ENCODE data around the gene ERF. TPM values are rescaled to one million over a fixed set of nuclear protein-coding genes. Genes with fewer than 3 reads are reported as not detected.
A peak's percentile ranks its signal among the peaks of the same experiment; 100 is the strongest.

ERF gene
- total RNA-seq, 2 experiments from 2014 or later = 65.5 to 66.4 TPM

GRCh38 chr19:42275103-42275502 is 20.2 kb upstream of the ERF start:
- Mint-ChIP-seq H3K4me1 (peaks cover 58% of the 10 kb centered on the region), H3K27ac (no peak overlapping the region), H3K27me3 (no peaks in the 10 kb centered on the region), H3K36me3 (ENCODE audit: low read depth) (peaks cover 28% of the 10 kb centered on the region), H3K4me3 (no peak overlapping the region), H3K9me3 (ENCODE audit: low read depth) (no peaks in the 10 kb centered on the region)
- POLR2A ChIA-PET = interaction anchor here (1.6 kb wide), 1 partner anchor 32 kb away, joined by 5 read pairs; no protein-coding TSS in a partner anchor
- DNase-seq (no peak), ATAC-seq (no peak)
- CTCF ChIA-PET = interaction anchor here (1.0 kb wide), 2 partner anchors 30 to 38 kb away, joined by 3 to 5 read pairs; no protein-coding TSS in a partner anchor
- intact Hi-C loops (cut with DNase I, micrococcal nuclease) = no loop called here

GRCh38 chr19:42274065-42274682 is 19.2 kb upstream of the ERF start:
- ATAC-seq = no peak
- H3K4me3 Mint-ChIP-seq = no peak overlapping the region
- H3K27me3 Mint-ChIP-seq = no peaks in the 10 kb centered on the region
- POLR2A ChIA-PET = interaction anchor here (1.6 kb wide), 1 partner anchor 31 kb away, joined by 5 read pairs; no protein-coding TSS in a partner anchor
- intact Hi-C loops (cut with DNase I, micrococcal nuclease) = no loop called here
- H3K36me3 Mint-ChIP-seq (ENCODE audit: low read depth) = peaks cover 28% of the 10 kb centered on the region
- H3K4me1 Mint-ChIP-seq = peaks cover 57% of the 10 kb centered on the region
- no peaks in the 10 kb centered on the region for H3K9me3 Mint-ChIP-seq (ENCODE audit: low read depth)
- no peak for DNase-seq
- H3K27ac Mint-ChIP-seq = no peak overlapping the region
- CTCF ChIA-PET = interaction anchor here (0.6 to 1.0 kb wide), 3 partner anchors 29 to 164 kb away, joined by 3 to 5 read pairs (median 3); no protein-coding TSS in a partner anchor

- H3K4me3 Mint-ChIP-seq = no peak overlapping the region
These were observed 18.6 kb upstream of the ERF start for GRCh38 chr19:42273407-42274064.

GRCh38 chr19:42272989-42273406 is 18.1 kb upstream of the ERF start:
- POLR2A ChIA-PET = no interaction called here

More at GRCh38 chr19:42273407-42274064, 18.6 kb upstream of the ERF start:
- ATAC-seq = no peak
- Mint-ChIP-seq H3K36me3 (ENCODE audit: low read depth) (peaks cover 28% of the 10 kb centered on the region), H3K9me3 (ENCODE audit: low read depth) (no peaks in the 10 kb centered on the region), H3K27me3 (no peaks in the 10 kb centered on the region), H3K27ac (no peak overlapping the region), H3K4me1 (peaks cover 51% of the 10 kb centered on the region)
- CTCF ChIA-PET = no interaction called here
- DNase-seq = no peak
- intact Hi-C loops (cut with DNase I, micrococcal nuclease) = no loop called here
- POLR2A ChIA-PET = no interaction called here

GRCh38 chr19:42272535-42272897 is 17.6 kb upstream of the ERF start:
- Mint-ChIP-seq H3K9me3 (ENCODE audit: low read depth) (no peaks in the 10 kb centered on the region), H3K4me1 (peaks cover 49% of the 10 kb centered on the region), H3K4me3 (no peak overlapping the region), H3K27ac (no peak overlapping the region), H3K27me3 (no peaks in the 10 kb centered on the region), H3K36me3 (ENCODE audit: low read depth) (peaks cover 28% of the 10 kb centered on the region)
- intact Hi-C loops (cut with DNase I, micrococcal nuclease) = no loop called here
- POLR2A ChIA-PET = no interaction called here
- CTCF ChIA-PET = no interaction called here
- DNase-seq (no peak), ATAC-seq (no peak)

More at GRCh38 chr19:42272989-42273406, 18.1 kb upstream of the ERF start:
- H3K36me3 Mint-ChIP-seq (ENCODE audit: low read depth) = peaks cover 28% of the 10 kb centered on the region
- peaks cover 47% of the 10 kb centered on the region for H3K4me1 Mint-ChIP-seq
- CTCF ChIA-PET = no interaction called here
- H3K27ac Mint-ChIP-seq = no peak overlapping the region
- no peak for DNase-seq
- H3K27me3 Mint-ChIP-seq = no peaks in the 10 kb centered on the region
- H3K9me3 Mint-ChIP-seq (ENCODE audit: low read depth) = no peaks in the 10 kb centered on the region
- H3K4me3 Mint-ChIP-seq = no peak overlapping the region
- intact Hi-C loops (cut with DNase I, micrococcal nuclease) = no loop called here
- no peak for ATAC-seq

- H3K4me1 Mint-ChIP-seq = peaks cover 46% of the 10 kb centered on the region
These were observed 17.1 kb upstream of the ERF start for GRCh38 chr19:42271861-42272534.

GRCh38 chr19:42271045-42271419 is 16.1 kb upstream of the ERF start:
- H3K4me1 Mint-ChIP-seq = peaks cover 36% of the 10 kb centered on the region
- H3K36me3 Mint-ChIP-seq (ENCODE audit: low read depth) = peaks cover 22% of the 10 kb centered on the region
- H3K27ac Mint-ChIP-seq = peak overlapping the region; percentile 97
- no peak overlapping the region for H3K4me3 Mint-ChIP-seq
- H3K9me3 Mint-ChIP-seq (ENCODE audit: low read depth) = no peaks in the 10 kb centered on the region
- ChIA-PET POLR2A (interaction anchor here (0.6 to 2.2 kb wide), 6 partner anchors 9 to 53 kb away, joined by 3 to 26 read pairs (median 8); partner anchors contain the start of genes DEDD2 and GSK3A), CTCF (interaction anchor here (0.5 to 3.1 kb wide), 7 partner anchors 8 to 86 kb away, joined by 3 to 34 read pairs (median 5); partner anchors contain the start of gene GSK3A)
- no peaks in the 10 kb centered on the region for H3K27me3 Mint-ChIP-seq
- intact Hi-C loops (cut with DNase I, micrococcal nuclease) = no loop called here
- ATAC-seq = no peak
- DNase-seq = no peak

More at GRCh38 chr19:42271861-42272534, 17.1 kb upstream of the ERF start:
- H3K27me3 Mint-ChIP-seq = no peaks in the 10 kb centered on the region
- ChIA-PET POLR2A (no interaction called here), CTCF (interaction anchor here (0.5 to 3.1 kb wide), 3 partner anchors 7 to 30 kb away, joined by 4 to 34 read pairs (median 5); no protein-coding TSS in a partner anchor)
- intact Hi-C loops (cut with DNase I, micrococcal nuclease) = no loop called here
- peaks cover 26% of the 10 kb centered on the region for H3K36me3 Mint-ChIP-seq (ENCODE audit: low read depth)
- DNase-seq = no peak
- H3K9me3 Mint-ChIP-seq (ENCODE audit: low read depth) = no peaks in the 10 kb centered on the region
- H3K27ac Mint-ChIP-seq = peak overlapping the region; percentile 97
- ATAC-seq = no peak
- no peak overlapping the region for H3K4me3 Mint-ChIP-seq

- POLR2A ChIA-PET = interaction anchor here (0.6 to 2.2 kb wide), 7 partner anchors 9 to 53 kb away, joined by 3 to 26 read pairs (median 4); partner anchors contain the start of genes DEDD2 and GSK3A
- Mint-ChIP-seq H3K4me3 (no peak overlapping the region), H3K27ac (peak overlapping the region; percentile 97), H3K27me3 (no peaks in the 10 kb centered on the region), H3K36me3 (ENCODE audit: low read depth) (peaks cover 20% of the 10 kb centered on the region), H3K9me3 (ENCODE audit: low read depth) (no peaks in the 10 kb centered on the region), H3K4me1 (peaks cover 33% of the 10 kb centered on the region)
- ATAC-seq (peak; percentile 7), DNase-seq (peak; percentile 85)
- intact Hi-C loops (cut with DNase I, micrococcal nuclease) = loop anchor here in 1 of 2 experiments (1.0 kb wide), 2 partner anchors 9 to 32 kb away; partner anchors contain the start of genes PAFAH1B3 and PRR19
- CTCF ChIA-PET = interaction anchor here (0.6 to 3.1 kb wide), 8 partner anchors 9 to 86 kb away, joined by 3 to 34 read pairs (median 4); partner anchors contain the start of gene GSK3A
These were observed 15.6 kb upstream of the ERF start for GRCh38 chr19:42270346-42271044.

- DNase-seq (no peak), ATAC-seq (no peak)
- POLR2A ChIA-PET = interaction anchor here (0.7 to 2.2 kb wide), 6 partner anchors 10 to 52 kb away, joined by 3 to 26 read pairs (median 8); partner anchors contain the start of genes DEDD2 and GSK3A
- no peaks in the 10 kb centered on the region for H3K9me3 Mint-ChIP-seq (ENCODE audit: low read depth)
- H3K27ac Mint-ChIP-seq = peak overlapping the region; percentile 97
- no peak overlapping the region for H3K4me3 Mint-ChIP-seq
- no peaks in the 10 kb centered on the region for H3K27me3 Mint-ChIP-seq
- H3K36me3 Mint-ChIP-seq (ENCODE audit: low read depth) = peaks cover 17% of the 10 kb centered on the region
- peaks cover 26% of the 10 kb centered on the region for H3K4me1 Mint-ChIP-seq
- CTCF ChIA-PET = interaction anchor here (0.5 to 3.1 kb wide), 5 partner anchors 10 to 387 kb away, joined by 3 to 34 read pairs (median 8); partner anchors contain the start of gene GSK3A
- intact Hi-C loops (cut with DNase I, micrococcal nuclease) = loop anchor here (1.0 kb wide), 3 partner anchors 10 to 409 kb away; partner anchors contain the start of genes PAFAH1B3 (in 1 of the 2), PRR19 (in 1 of the 2) and RPS19 (in 1 of the 2)
These were observed 14.8 kb upstream of the ERF start for GRCh38 chr19:42269478-42270345.
